Measurements from ENCODE around the gene NECTIN1.
A peak's percentile ranks its signal among the peaks of the same experiment; 100 is the strongest.

NECTIN1 gene

DNA sequence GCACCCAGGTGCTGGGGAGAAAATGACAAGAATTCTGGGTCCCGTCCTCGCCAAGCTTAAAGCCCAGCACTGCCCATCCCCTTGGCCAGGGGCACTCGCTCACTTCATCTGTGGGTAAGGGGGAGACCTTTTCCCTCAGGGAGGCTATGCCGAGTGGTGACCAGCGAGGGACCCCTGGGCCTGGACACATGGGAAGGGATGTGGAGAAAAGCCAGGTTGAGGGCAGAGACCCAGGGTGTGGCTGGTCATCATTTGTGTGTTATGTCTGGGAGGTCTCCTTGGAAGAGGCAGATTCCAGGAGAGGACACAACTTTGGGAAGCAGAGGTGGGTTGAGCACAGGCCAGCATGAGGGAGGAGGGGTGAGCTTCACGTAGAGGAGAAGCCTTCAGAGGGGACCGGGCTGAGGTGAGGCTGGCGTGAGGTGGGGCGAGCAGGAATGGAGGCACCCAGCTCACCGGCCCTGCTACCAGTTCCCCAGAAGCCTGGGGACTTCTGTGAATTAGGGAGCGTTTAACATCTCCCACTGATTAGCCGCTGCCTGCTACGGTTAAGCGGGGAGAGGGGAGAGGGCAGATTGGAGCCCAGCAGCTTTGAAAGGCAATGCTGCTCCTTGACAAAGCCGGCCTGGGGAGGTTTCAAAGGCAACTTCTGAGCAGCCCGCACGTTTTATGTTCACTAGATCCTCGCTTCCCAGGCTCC is 25.8 kb upstream of the NECTIN1 start:
- DNase-seq, result no peak

DNA sequence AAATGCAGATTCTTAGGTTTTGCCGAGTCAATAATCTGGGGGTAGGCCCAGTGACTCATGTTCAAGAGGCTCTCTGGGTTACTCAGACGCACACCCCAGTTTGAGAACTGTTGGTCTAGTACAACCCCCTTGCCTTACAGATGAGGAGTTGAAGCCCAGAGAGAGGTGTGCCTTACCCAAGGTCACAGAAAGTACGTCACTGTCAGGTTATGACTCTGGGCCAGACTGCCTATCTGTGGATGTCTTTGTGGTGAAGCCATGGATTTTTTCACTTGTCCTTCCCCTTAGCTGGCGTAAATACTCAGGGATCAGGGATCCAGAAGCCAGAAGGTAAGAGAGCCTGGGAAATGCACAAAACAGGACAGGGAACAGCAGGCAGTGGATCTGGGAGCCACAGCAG is 25.2 kb upstream of the NECTIN1 start:
- no peak for DNase-seq

DNA sequence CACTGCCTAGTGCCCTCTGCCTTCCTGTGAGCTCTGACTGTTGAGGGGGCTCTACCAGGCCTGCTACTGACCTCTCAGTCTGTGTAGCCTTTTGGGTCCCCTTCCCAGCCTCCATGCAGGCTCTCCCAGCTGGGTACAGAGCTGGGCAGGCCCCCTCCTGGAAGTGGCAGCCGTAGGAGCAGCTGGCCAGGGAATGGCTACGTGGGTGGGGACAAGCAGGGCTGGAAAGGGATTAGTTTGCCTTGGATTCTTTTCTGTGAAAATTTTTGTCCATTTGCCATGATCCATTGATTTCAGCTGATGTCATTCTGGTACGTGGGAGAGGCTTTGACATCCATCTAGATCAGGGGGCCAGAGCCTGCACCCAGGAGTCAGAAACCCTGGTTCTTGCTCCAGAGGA is 23.9 kb upstream of the NECTIN1 start:
- DNase-seq, result peak; percentile 30

DNA sequence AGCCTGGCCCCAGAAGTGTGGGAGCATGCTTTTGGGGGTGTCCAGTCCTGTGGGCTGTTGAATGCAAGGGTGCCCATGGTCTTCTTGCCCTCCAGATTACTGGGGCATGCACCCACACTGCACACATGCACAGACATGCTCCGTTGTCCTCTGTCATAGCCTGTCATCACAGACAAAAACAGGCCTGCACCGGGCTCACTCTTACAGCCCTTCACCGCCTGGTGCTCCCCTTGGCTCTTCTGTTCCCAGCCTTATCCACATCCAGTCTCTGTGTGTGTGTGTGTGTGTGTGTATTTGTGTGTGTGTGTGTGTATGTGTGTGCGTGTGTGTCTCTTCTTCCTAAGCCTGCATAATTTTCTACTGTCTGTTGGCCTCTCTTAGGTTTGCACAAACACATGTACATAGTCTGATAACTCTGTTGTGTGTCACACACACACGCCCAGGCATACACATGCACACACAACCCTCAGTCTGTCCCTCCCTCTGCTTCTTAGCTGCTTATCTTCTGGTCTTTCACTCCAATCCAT is 23.4 kb upstream of the NECTIN1 start:
- no peak for DNase-seq

DNA sequence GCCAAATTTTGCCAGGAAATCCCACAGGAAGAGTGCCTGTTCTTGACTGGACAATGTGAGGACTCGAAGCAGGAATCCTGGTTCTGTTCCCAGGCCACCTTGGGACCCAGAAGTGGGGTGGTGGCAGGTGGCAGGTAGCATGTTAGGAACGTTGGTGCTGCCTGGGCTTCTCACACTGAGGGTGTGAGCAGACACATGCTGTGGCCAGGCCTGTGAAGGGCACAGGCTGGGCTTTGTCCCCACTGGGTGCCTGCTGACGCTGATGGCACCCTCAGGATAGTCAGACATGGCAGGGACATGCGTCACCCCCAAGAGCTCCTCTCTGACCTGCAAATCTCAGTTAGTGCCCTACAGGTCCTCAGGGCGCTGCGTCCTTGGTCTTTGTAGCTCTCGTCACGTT is 21.1 kb upstream of the NECTIN1 start:
- no peak for DNase-seq

DNA sequence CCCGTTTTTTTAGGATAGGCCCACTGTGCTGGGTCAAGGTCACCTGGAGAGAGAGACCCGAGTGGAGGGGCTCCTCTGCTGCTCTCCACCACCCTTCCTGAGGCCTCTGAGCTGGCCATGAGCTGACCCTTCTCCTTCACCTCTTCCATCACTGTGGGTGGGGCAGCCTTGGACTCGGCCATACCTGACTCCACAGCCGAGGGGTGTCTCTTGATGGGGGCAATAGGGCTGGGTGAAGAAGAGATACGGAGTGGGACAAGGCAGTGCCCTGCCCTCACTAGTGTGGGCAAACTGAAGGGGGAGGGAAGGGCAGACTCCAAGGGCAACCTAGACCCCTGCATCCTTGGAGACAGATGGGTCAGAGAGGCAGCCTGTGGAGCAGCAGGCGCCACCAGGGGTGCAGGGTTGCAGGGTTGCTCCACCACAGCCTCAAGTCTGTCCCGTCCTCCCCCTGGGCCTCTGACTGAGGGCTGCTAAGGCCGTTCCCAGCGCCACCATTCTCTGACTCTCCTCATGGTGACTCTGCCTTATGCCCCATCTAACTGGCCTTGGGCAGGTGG is 20.1 kb upstream of the NECTIN1 start:
- no peak for DNase-seq

DNA sequence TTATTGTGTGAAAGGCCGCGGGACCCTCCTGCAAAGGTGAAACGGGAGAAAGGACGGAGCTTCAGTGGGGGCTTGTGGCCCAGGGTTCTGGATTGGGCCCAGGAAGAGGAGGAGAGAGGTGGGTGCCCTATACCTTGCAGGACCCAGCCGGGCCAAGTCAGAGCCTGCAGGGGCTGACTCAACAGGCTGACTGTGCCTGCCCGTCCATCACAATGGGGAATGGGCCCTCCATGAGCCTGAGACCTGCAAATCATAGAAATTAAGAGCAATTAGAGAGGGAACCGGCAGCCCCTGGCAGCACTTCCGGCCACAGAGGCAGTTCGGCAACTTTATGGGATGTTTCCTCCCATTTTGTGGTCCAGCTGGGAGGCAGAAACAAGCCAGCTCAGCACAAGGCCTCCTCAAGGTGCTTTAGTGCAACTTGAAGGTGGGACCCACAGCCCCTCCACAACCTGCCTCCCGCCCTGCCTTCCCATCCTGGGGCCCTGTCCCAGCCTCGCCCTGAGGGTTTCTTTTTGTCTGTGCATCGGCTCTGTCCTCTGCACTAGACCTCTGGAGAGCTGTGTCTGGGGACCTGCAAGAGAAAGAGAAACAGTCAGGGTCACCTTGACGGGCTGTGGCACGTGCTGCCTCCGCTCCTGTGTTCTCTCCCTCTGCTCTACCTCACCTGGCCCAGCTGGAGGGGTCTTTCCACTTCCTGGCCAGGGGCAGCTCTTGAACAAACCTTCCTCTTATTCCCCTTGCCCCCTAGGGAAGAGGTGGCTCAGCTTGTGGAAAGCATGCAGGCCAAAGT is 19.1 kb upstream of the NECTIN1 start:
- DNase-seq, result no peak

DNA sequence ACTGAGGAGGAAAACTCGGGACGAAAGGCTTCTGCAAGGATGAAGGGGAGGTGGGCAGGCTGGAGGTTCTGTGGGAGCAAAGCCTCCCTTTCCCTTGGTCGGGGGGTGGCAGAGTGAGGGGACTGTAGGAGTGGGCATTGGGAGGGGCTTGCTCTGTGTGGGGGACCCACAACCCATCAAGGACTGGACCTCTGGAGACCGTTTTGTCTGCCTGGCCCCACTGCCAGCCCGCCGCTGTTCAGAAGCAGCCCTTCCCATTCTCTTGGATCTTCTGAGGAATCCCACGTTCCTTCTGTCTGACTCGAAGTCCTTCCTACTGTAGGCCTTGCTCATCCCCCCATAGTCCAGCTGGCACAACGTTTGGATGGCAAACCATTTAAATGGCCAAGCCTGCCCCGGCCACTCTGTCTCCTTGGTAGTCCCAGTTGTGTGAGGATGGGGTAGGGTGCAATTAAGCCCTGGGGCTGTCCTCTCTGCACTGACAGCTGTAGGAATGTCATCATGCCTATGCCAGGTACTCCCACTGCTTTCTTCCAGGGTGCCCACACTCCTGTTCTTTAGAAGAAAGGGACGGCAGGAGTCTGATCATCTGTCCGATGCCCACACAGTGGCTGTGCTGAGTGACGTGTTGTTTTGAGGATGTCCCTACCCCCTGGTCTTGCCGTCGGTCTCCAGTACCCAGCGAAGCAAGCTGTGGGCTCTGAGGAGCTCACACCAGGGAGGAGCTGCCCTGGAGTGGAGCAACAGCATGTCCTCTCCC is 17.0 kb upstream of the NECTIN1 start:
- no peak for DNase-seq

DNA sequence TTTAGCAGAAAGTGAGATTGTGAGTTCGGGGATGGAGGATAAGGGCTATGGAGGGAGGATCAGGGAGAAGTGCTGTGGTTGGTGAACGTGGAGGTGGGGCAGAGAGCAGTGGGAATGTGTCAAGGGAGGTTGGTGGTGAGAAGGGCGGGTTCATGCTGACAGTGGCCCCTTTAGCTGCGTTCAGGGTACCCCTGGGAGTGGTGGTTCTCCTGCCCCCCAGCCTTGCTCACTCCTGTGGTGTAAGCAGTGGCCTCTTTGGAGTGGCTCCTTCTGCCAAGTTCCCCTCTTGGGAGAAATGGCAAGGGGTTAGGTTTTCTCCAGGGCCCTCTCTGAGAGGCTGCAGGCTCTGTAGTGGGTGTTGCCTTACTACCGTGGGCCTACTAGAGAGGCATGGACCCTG is 16.1 kb upstream of the NECTIN1 start:
- no peak for DNase-seq

DNA sequence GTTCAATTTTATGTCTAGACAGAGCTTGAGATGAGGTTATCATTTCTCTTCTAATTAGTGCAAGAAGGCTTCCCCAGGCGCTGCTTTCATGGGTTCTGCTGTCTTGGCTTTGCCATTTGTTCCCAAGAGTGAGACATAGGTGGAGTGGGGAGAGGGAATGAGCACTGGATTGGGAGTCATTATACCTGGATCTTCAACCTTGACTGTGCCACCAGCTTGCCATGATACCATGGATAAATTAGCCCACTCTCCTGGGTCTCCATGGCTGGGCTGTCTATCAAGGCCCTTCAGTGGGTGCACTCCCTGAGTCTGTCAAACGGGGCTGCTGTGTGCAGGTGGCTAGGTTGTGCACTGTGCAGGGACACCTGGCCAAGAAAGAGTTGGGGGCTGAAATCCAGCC is 15.6 kb upstream of the NECTIN1 start:
- no peak for DNase-seq

DNA sequence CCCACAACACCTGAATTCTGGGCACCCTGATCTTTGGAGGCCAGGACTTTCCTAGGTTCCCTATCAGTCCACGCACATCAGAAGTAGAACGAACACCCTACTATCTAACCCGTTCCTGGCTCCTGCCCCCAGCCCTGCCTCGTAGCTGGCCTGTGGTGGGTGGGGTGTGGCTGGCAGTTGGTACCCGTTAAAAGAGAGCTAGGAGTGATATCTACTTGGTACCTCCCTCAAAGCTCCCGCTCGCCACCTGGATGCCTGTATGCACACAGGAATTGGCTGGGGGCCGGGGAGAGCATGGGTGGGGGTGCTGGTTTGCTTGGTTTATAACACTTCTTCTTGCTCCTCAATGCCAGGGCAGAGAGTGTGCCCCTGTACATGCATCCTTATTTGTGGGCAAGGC is 14.0 kb upstream of the NECTIN1 start:
- no peak for DNase-seq

DNA sequence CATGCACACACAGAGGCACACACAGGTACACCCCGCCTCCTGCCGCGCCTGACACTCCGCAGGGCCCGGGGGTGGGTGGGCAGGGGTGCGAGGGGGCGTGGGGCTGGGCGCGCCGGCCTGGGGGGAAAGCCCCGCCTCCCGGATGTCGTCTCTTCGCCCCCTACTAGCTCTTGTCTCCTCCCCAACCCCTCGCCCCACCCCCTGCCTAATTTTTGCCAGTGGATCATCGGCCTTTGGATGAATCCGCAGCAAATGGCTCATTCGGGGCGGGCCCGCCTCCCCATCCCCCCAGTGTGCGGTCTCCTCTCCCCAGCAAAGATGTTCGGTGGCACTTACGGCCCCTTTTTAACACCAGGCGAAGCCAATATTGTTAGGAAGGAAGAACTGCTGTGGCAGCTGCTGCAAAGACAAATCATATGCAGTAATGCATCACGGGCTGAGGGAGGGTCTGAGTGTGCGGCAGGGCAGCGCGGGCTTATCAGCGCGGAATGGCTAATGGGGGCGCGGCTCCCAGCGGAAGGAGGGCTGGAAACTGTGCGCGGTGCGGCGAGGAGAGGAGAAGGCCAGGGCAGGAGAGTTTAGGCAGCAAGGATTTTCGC is 13.4 kb upstream of the NECTIN1 start:
- DNase-seq, result peak; percentile 28

DNA sequence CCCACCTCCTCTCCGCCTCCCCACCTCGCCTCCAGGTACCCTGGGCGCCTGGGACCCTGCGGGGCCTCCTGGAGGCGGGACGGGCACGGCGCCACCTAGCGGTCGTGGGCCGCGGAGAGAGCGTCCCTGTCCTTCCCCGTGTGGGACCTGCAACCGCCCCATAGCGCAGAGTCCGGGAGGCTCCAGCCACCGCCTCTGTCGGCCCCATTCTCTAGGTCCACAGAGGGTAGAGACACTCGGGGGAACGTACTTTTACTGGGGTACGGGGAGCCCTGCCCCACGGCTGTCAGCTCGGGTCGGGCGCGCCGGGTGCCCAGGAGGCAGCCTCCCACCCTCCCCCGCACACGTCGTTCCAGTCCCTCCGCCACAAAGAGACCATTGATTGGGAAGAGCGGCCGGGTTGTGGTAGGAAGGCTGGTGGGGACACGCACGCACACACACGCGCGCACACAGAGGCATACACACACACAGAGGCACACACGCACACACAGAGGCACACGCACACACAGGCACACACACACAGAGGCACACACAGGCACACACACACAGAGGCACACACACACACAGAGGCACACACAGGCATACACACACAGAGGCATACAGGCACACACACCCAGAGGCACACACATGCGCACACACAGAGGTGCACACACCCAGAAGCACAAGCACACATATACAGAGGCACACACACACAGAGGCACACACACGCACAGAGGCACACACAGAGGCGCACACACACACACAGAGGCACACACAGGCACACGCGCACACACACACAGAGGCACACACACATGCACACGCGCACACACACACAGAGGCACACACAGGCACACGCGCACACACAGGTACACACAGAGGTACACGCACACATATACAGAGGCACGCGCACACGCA is 12.6 kb upstream of the NECTIN1 start:
- no peak for DNase-seq

DNA sequence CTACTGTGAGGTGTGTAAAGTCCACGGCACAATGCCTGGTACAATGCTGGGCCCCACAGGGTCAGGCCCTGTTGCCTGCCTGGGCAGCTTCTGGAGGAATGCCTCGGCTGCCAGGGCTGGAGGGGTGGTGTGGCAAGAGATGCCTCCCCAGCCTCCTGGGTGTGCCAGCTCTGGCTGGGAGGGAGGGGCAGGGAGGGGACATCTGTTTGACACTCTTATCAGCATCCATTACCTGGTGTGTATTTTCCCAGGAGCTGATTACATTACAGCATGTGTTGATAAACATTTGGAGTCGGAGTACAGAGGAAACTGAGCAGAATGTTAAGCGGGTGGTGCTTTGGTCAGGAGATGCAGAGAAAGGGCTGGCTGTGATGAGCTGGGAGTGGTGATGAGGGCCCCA is 11.0 kb upstream of the NECTIN1 start:
- no peak for DNase-seq

DNA sequence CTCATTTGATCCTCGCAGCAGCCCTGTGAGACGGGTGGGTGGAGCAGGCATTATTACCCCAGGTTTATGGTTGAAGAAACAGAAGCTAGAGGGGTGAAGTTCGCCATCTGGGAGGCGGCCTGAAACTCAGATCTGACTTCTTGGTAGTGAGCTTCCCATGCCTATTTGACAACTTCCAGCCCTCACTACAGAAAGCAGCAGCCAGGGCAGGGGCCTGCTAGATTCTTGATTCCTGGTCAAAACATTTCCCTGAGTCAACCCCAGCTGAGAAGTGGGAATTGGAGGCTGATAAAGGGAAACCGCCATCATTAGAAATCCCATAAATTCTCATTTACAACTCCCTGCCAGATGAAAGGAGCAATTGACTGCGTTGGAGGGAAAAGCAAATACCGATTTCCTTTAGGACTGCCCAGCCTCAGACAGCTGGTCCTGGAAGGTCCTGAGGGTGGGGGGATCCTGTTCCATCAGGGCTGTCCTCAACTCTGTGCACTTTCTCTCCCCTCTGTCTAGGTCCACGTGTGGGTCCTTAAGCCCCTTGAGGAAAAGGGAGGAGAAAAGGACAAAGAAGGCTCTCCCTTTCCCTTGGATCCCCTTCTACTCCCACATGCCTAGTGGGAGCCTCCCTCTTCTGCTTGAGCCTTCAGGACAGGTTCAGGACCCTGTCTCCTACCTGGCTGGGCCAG is 10.2 kb upstream of the NECTIN1 start:
- no peak for DNase-seq

DNA sequence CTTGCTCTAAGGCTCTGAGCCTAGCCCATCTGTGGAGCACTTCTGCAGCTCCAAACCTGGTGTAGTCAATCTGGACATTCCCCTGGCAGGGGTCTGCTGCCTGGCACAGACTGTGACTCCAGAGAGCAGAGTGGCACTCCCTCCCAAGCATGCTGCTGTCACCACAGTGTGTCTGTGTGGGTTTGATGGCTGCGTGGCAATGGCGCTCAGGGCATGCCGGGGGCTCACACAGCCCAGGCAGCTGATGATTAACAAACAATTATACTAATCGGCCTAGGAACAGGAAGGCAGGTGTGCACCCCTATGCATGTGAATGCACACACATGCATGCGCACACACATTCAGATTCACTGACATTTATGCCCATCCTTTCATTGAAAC is 9.0 kb upstream of the NECTIN1 start:
- no peak for DNase-seq

DNA sequence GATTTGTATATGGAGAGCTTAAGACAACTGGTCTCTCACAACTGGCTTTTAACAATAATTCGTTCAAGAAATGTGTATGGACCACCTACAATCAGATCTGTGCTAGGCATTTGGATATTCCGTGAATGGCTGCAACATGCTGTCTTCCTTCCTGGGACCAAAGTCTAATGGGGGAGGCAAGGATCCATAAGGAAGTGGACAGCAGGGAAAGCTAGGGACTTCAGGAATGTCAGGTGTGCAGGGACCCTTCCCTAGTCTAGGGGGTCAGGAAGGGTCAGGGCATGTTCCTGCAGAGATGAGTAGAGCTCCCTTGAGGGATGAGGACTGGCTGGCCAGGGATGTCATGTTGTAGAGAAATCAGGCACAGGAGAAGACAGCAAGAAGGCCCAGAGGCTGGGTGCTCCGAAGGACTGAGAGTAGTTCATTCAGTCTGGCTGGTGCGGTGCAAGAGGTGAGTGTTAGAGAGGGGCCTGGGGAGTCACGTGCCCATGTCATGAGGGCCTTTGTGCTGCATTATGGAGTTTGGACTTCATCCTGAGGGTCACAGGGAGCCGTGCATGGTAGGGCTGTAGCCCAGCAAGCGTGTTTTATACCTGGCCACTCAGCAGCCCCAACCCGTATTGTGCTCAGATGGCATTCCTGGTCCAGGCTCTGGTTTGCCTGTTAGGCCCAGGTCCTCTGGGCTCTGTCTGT is 8.5 kb upstream of the NECTIN1 start:
- no peak for DNase-seq

DNA sequence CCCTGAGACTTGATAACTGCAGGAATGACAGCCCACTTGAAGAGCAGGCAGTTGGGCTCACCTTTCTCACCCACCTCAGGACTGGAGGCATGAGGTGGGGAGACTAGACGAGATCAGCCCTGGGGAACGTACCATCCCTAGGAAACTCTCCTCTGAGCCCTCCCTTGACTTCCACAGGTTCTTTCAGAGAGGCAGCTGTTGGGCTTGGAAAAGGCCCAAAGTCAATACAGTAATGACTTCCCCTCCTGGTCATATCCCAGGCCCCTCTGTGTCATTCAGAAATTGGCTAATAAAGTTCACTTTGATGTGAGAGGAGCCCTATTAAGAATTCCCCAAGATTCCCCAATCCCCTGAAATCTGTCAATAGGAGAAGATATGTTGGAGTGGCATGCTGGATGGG is 5.8 kb upstream of the NECTIN1 start:
- DNase-seq, result no peak

DNA sequence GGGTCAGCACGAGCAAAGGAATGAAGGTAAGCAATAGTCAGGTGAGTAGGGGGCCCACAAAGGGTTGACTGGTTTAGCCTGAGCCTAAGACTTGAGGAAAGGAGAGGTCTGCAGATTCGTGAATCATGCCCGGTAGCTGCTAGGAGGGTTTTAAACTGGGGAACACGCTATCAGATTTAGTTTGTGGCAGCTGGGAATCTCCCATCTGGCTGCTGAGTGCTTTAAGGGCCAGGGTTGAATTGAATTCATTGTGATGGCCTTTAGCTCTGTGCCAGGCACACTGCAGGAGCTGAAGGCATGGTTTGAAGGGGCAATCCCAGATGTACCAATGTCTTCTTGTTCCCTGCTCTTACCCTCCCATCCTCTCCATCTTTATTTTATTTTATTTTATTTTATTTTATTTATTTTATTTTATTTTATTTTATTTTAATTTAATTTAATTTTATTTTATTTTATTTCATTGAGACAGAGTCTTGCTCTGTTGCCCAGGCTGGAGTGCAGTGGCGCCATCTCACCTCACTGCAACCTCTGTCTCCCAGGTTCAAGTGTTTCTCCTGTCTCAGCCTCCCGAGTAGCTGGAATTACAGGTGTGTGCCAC is 1.9 kb upstream of the NECTIN1 start:
- no peak for DNase-seq
